A549 (cell line): ENCODE measurements around the gene HS6ST3.

Source experiments
- CEBPB ChIP-seq, 2 experiments: fragments of >200 bp in 1 of 2; sonication (Bioruptor Twin) in 1 of 2; formaldehyde crosslinking in 1 of 2; IDR thresholded peaks; 2 replicates each; pipeline ENCODE4 v1.6.1; 2012 to 2016
- CTCF ChIP-seq: fragments of >200 bp; sonication (Bioruptor Twin); formaldehyde crosslinking; IDR thresholded peaks from 3 replicates; pipeline ENCODE4 v1.5.1; 2016
- EP300 ChIP-seq, 2 experiments: fragments of >200 bp; sonication (Bioruptor Twin); formaldehyde crosslinking; IDR thresholded peaks; 2 replicates in 1 of 2; 3 replicates in 1 of 2; pipeline ENCODE4 v1.6.1; 2016 to 2017
- HDAC2 ChIP-seq: fragments of 200-600 bp; sonication (generic); IDR thresholded peaks from 2 replicates; pipeline ENCODE4 v1.6.1; 2016
- HMGXB4 ChIP-seq: fragments of 250-450 bp; sonication (Bioruptor Pico); IDR thresholded peaks from 2 replicates; pipeline ENCODE4 v1.5.0; 2021; ENCODE audit warnings: mild to moderate bottlenecking, moderate library complexity, borderline replicate concordance
- KDM5A ChIP-seq: fragments of 200-600 bp; sonication (generic); IDR thresholded peaks from 2 replicates; pipeline ENCODE4 v1.6.1; 2016; ENCODE audit warnings: antibody characterized with exemption, mild to moderate bottlenecking
- PBX3 ChIP-seq: IDR thresholded peaks from 2 replicates; pipeline ENCODE4 v1.6.1; 2012
- POLR2A ChIP-seq: IDR thresholded peaks from 2 replicates; pipeline ENCODE4 v1.6.1; 2012; ENCODE audit warnings: mild to moderate bottlenecking, low read length
- REST ChIP-seq: fragments of 200-600 bp; sonication (generic); IDR thresholded peaks from 2 replicates; pipeline ENCODE4 v1.6.1; 2016; ENCODE audit warnings: antibody characterized with exemption, mild to moderate bottlenecking, moderate library complexity
- RFX5 ChIP-seq: fragments of 450-650 bp; IDR thresholded peaks from 2 replicates; pipeline ENCODE4 v1.7.1; 2014; ENCODE audit warnings: antibody characterized with exemption, mild to moderate bottlenecking, moderate library complexity
- TF ChIP-seq, protein P1 (sequence below): IDR thresholded peaks from 2 replicates; pipeline ENCODE4 v1.6.1; 2012

GRCh38 chr13:96782186-96782585 lies 692.3 kb downstream of the HS6ST3 start:
- TF ChIP-seq KDM5A (no peak), HMGXB4 (no peak), CTCF (no peak), POLR2A (no peak), EP300 (IDR thresholded peaks at IDR 0.05) (no peak), CEBPB (IDR thresholded peaks at IDR 0.05) (no peak), REST (no peak), HDAC2 (no peak), RFX5 (no peak), PBX3 (no peak)
- TF ChIP-seq, protein P1, sequence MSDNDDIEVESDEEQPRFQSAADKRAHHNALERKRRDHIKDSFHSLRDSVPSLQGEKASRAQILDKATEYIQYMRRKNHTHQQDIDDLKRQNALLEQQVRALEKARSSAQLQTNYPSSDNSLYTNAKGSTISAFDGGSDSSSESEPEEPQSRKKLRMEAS: no peak
